Gastroesophageal sphincter (tissue), 4 donors: Measurements from ENCODE around the gene ILF3. TPM values are rescaled to one million over a fixed set of nuclear protein-coding genes. Genes with fewer than 3 reads are reported as not detected.

Experiments used
- ATAC-seq: fragments of 150-250 bp; one replicate; pipeline ENCODE4 v1.9.1; 2016; ENCODE audit warnings: mild to moderate bottlenecking, moderate library complexity
- H3K27ac ChIP-seq, 4 donors: fragments of 200-600 bp; sonication (generic) in 3 of 4; 1 replicate in 3 of 4; 2 replicates in 1 of 4; pipeline ENCODE4 v1.5.1; 2016 to 2019
- H3K27me3 ChIP-seq: fragments of 200-600 bp; sonication (generic); one replicate; pipeline ENCODE4 v1.5.1; 2019
- H3K36me3 ChIP-seq, 2 donors: fragments of 200-600 bp; sonication (generic); one replicate each; pipeline ENCODE4 v1.5.1; 2019; ENCODE audit warnings: control low read depth in 1 of 2
- H3K4me1 ChIP-seq, 3 donors: fragments of 200-600 bp; sonication (generic); 1 replicate in 2 of 3; 2 replicates in 1 of 3; pipeline ENCODE4 v1.5.1; 2016 to 2019; ENCODE audit warnings: control low read depth in 2 of 3
- H3K4me3 ChIP-seq, 2 donors: fragments of 200-600 bp; sonication (generic); one replicate each; pipeline ENCODE4 v1.5.1; 2019; ENCODE audit warnings: mild to moderate bottlenecking in 1 of 2, moderate library complexity in 1 of 2
- H3K9me3 ChIP-seq, 3 donors: fragments of 200-600 bp; sonication (generic); one replicate each; pipeline ENCODE4 v1.5.1; 2017 to 2019; ENCODE audit warnings: control low read depth in 2 of 3
- CTCF ChIP-seq, 4 experiments: fragments of 200-600 bp in 2 of 4; fragments of 450-650 bp in 2 of 4; sonication (generic) in 1 of 4; IDR thresholded peaks; one replicate each; pipeline ENCODE4 v1.5.1; 2017 to 2019; ENCODE audit warnings: antibody characterized with exemption in 4 of 4, mild to moderate bottlenecking in 2 of 4, moderate library complexity in 2 of 4
- EP300 ChIP-seq: sonication (generic); formaldehyde crosslinking; IDR thresholded peaks from one replicate; pipeline ENCODE4 v1.6.1; 2017; ENCODE audit warnings: antibody characterized with exemption, mild to moderate bottlenecking
- POLR2A ChIP-seq, 2 donors: fragments of 450-650 bp; IDR thresholded peaks; one replicate each; pipeline ENCODE4 v1.6.1; 2017; ENCODE audit warnings: antibody characterized with exemption in 2 of 2, mild to moderate bottlenecking in 2 of 2, moderate library complexity in 1 of 2
- POLR2AphosphoS5 ChIP-seq: sonication (generic); formaldehyde crosslinking; IDR thresholded peaks from one replicate; pipeline ENCODE4 v1.6.1; 2017; ENCODE audit warnings: antibody characterized with exemption
- WGBS, 2 donors: methylation state at CpG; one replicate each; pipeline ENCODE4 v1.1.5; 2018; ENCODE audit warnings: low coverage in 1 of 2; 5-methylcytosine and 5-hydroxymethylcytosine counted together
- total RNA-seq, 4 donors: library from RNA; depleted of rRNA; stranded (reverse); fragments of >200 nt; gene quantifications; one replicate each; pipeline ENCODE4 v1.1.0, GENCODE V29; 2016

The ILF3 gene
- total RNA-seq, 4 donors from 2014 or later: 67.2 to 128 (median 120) TPM

DNA sequence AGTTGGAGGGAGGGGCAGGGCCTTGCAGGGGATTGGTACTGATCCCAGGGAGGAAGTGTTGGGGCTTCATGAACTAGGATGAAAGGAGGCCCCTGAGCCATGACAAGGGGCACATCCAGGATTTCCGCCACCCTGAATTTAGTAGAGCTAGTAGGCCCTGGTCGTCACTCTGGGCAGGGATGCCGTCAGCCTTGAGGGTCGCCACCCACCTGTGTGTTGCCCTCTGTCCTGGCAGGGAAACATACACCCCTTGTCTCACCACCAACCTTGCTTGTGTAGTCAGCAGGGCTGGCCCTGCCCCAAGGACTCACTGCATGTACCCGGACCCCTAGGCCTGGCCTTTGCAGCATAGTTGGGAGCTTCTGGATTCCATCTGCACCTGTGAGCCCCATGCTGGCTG is 37.7 kb downstream of the ILF3 start:
- TF ChIP-seq POLR2AphosphoS5 (no peak), POLR2A (IDR thresholded peaks at IDR 0.05) (no peak)
- no peak for ATAC-seq
- WGBS, 2 donors: 76 to 96% methylated on average over 2 to 3 of the region's 5 CpGs

GRCh38 chr19:10692673-10693264 is 38.6 kb downstream of the ILF3 start:
- WGBS, 2 donors: 80 to 83% methylated on average over 2 to 4 of the region's 5 CpGs
- no peaks in the 10 kb centered on the region for H3K9me3 ChIP-seq

More for the DNA sequence above, 37.7 kb downstream of the ILF3 start:
- Histone ChIP-seq H3K36me3 (peaks cover 0 to 60% of the 10 kb centered on the region in 2 donors), H3K4me1 (peaks cover 0 to 17% (median 4%) of the 10 kb centered on the region in 3 donors), H3K27ac (no peak overlapping the region), H3K27me3 (no peaks in the 10 kb centered on the region), H3K9me3 (no peaks in the 10 kb centered on the region), H3K4me3 (no peak overlapping the region)

GRCh38 chr19:10694706-10695307 is 40.7 kb downstream of the ILF3 start:
- TF ChIP-seq CTCF (IDR thresholded peaks at IDR 0.05): no peak
- no peak for ATAC-seq
- Histone ChIP-seq H3K4me3 (no peak overlapping the region), H3K27ac (no peak overlapping the region), H3K27me3 (no peaks in the 10 kb centered on the region), H3K36me3 (peaks cover 0 to 31% of the 10 kb centered on the region in 2 donors), H3K4me1 (peaks cover 0 to 17% (median 4%) of the 10 kb centered on the region in 3 donors), H3K9me3 (no peaks in the 10 kb centered on the region)
- WGBS, 2 donors: 16 to 29% methylated on average over 3 to 7 of the region's 16 CpGs

More at GRCh38 chr19:10692673-10693264, 38.6 kb downstream of the ILF3 start:
- Histone ChIP-seq H3K36me3 (peaks cover 0 to 52% of the 10 kb centered on the region in 2 donors), H3K27me3 (no peaks in the 10 kb centered on the region), H3K4me1 (peaks cover 0 to 17% (median 4%) of the 10 kb centered on the region in 3 donors), H3K4me3 (no peak overlapping the region), H3K27ac (no peak overlapping the region)
- TF ChIP-seq POLR2A (IDR thresholded peaks at IDR 0.05) (no peak), CTCF (IDR thresholded peaks at IDR 0.05) (no peak), POLR2AphosphoS5 (no peak), EP300 (no peak)
- no peak for ATAC-seq

GRCh38 chr19:10695401-10696398 is 41.6 kb downstream of the ILF3 start:
- H3K4me1 ChIP-seq: peaks cover 0 to 20% (median 4%) of the 10 kb centered on the region in 3 donors
- peaks cover 0 to 22% of the 10 kb centered on the region in 2 donors for H3K36me3 ChIP-seq
- no peak overlapping the region for H3K27ac ChIP-seq
- no peaks in the 10 kb centered on the region for H3K27me3 ChIP-seq
- no peaks in the 10 kb centered on the region for H3K9me3 ChIP-seq
- TF ChIP-seq EP300 (no peak), CTCF (IDR thresholded peaks at IDR 0.05) (peak in 1 of 4 experiments; percentile 30), POLR2AphosphoS5 (peak; percentile 4), POLR2A (IDR thresholded peaks at IDR 0.05) (no peak)
- peak overlapping the region in 1 of 2 donors; percentile 21 for H3K4me3 ChIP-seq
- WGBS, 2 donors: 19 to 22% methylated on average over 14 to 29 of the region's 59 CpGs
- peak; percentile 98 for ATAC-seq

DNA sequence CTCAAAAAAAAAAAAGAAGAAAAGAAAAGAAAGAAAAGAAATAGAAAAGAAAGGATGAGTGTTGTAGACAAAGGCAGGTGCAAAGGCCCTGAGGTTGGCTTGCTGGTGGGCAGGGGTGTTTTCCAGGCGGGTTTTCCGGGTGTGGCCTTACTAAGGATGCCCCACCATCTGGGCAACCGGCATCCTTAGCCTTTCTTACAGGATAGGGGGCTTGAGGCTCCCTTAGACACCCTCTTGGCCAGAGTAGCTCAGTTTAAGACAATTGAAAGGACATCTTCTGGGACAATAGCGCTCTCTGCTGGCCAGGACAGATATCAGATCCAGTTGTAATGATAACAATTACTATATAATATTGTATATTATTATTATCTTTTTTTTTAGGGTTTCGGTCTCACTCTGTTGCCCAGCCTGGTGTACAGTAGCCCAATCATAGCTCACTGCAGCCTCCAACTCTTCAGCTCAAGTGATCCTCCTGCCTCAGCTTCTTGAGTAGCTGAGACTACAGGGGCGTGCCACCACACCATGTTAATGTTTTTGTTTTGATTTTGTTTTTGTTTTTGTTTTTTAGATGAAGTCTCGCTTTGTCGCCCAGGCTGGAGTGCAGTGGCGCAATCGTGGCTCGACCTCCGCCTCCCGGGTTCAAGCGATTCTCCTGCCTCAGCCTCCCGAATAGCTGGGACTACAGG is 45.6 kb downstream of the ILF3 start:
- Histone ChIP-seq H3K27me3 (no peaks in the 10 kb centered on the region), H3K4me3 (no peak overlapping the region), H3K4me1 (peaks cover 0 to 38% (median 7%) of the 10 kb centered on the region in 3 donors), H3K27ac (no peak overlapping the region), H3K36me3 (peaks cover 0 to 12% of the 10 kb centered on the region in 2 donors), H3K9me3 (no peaks in the 10 kb centered on the region)
- WGBS, 2 donors: 7 to 34% methylated on average over 5 to 10 of the region's 15 CpGs
- ATAC-seq: no peak
- TF ChIP-seq POLR2A (IDR thresholded peaks at IDR 0.05) (no peak), POLR2AphosphoS5 (no peak), CTCF (IDR thresholded peaks at IDR 0.05) (peak in 2 of 4 experiments; percentile 9 to 44), EP300 (no peak)
